Activated effector memory CD4-positive, alpha-beta T cell treated with anti-CD3 and anti-CD28 coated beads, Interleukin-2, amount 50 U/mL, for 16 hours (primary cell): ENCODE data around the gene ACAA1.

Experiments used
- DNase-seq: peaks from one replicate; pipeline ENCODE4 v3.0.0-alpha.2; 2020

Gene ACAA1

GRCh38 chr3:38153221-38153620, 16.3 kb upstream of the ACAA1 start:
- DNase-seq: no peak

- DNase-seq: no peak
These were observed 15.7 kb upstream of the ACAA1 start for GRCh38 chr3:38152609-38153008.

- DNase-seq: no peak
These were observed 14.8 kb upstream of the ACAA1 start for GRCh38 chr3:38151667-38152265.

- DNase-seq: no peak
These were observed 14.0 kb upstream of the ACAA1 start for GRCh38 chr3:38150780-38151528.

GRCh38 chr3:38149708-38150107, 12.8 kb upstream of the ACAA1 start:
- no peak for DNase-seq

- DNase-seq: no peak
These were observed 11.5 kb upstream of the ACAA1 start for GRCh38 chr3:38148311-38148882.

- DNase-seq: no peak
These were observed 10.5 kb upstream of the ACAA1 start for GRCh38 chr3:38147421-38147820.

- no peak for DNase-seq
These were observed 9.6 kb upstream of the ACAA1 start for GRCh38 chr3:38146504-38146903.

GRCh38 chr3:38143511-38143910, 6.6 kb upstream of the ACAA1 start:
- DNase-seq: peak; percentile 28

GRCh38 chr3:38142959-38143358, 6.0 kb upstream of the ACAA1 start:
- peak; percentile 25 for DNase-seq

GRCh38 chr3:38141952-38142273, 5.0 kb upstream of the ACAA1 start:
- no peak for DNase-seq

- DNase-seq: peak; percentile 38
These were observed 4.4 kb upstream of the ACAA1 start for GRCh38 chr3:38141173-38141951.

GRCh38 chr3:38140326-38141172, 3.6 kb upstream of the ACAA1 start:
- peak; percentile 55 for DNase-seq

GRCh38 chr3:38139652-38140051, 2.7 kb upstream of the ACAA1 start:
- DNase-seq: peak; percentile 50

GRCh38 chr3:38139191-38139590, 2.3 kb upstream of the ACAA1 start:
- no peak for DNase-seq

GRCh38 chr3:38138349-38139190, 1.6 kb upstream of the ACAA1 start, which contains the start of gene MYD88:
MYD88 (plus strand) TSS chr3:38138661; CDS start chr3:38138701, 40 bp downstream.
- peak; percentile 94 for DNase-seq

GRCh38 chr3:38137615-38138348, 855 bp upstream of the ACAA1 start:
- peak; percentile 72 for DNase-seq

GRCh38 chr3:38136393-38136776, 542 bp downstream of the ACAA1 start:
- DNase-seq: peak; percentile 68

- peak; percentile 63 for DNase-seq
These were observed 1.2 kb downstream of the ACAA1 start for GRCh38 chr3:38135621-38136277.

- DNase-seq: peak; percentile 27
These were observed 2.3 kb downstream of the ACAA1 start for GRCh38 chr3:38134517-38135143.
